Prostate gland (tissue), 2 donors: ENCODE measurements around the gene PRKD3. TPM values are rescaled to one million over a fixed set of nuclear protein-coding genes. Genes with fewer than 3 reads are reported as not detected.

Source experiments
- DNase-seq: peaks from one replicate; pipeline ENCODE4 v3.0.0-alpha.2; 2019; ENCODE audit warnings: low spot score
- H3K27ac ChIP-seq, 2 donors: fragments of 200-600 bp; sonication (generic); 2 replicates each; pipeline ENCODE4 v1.5.1; 2017 to 2019
- H3K27me3 ChIP-seq: fragments of 200-600 bp; sonication (generic); replicated peaks from 2 replicates; pipeline ENCODE4 v1.5.1; 2019; ENCODE audit not compliant: insufficient read depth
- H3K36me3 ChIP-seq, 2 donors: fragments of 200-600 bp; sonication (generic); 1 replicate in 1 of 2; 2 replicates in 1 of 2; pipeline versions ENCODE4 v1.5.1 to v1.8.1; 2017 to 2019
- H3K4me1 ChIP-seq: fragments of 200-600 bp; sonication (generic); replicated peaks from 2 replicates; pipeline ENCODE4 v1.5.1; 2019
- H3K4me3 ChIP-seq, 2 donors: fragments of 200-600 bp; sonication (generic); 2 replicates each; pipeline ENCODE4 v1.5.1; 2017 to 2019
- H3K9me3 ChIP-seq: fragments of 200-600 bp; sonication (generic); 2 replicates; pipeline ENCODE4 v1.5.1; 2017
- POLR2A ChIP-seq: fragments of 450-650 bp; IDR thresholded peaks from one replicate; pipeline ENCODE4 v1.6.1; 2016; ENCODE audit warnings: antibody characterized with exemption, mild to moderate bottlenecking
- POLR2AphosphoS5 ChIP-seq: sonication (generic); formaldehyde crosslinking; IDR thresholded peaks from one replicate; pipeline ENCODE4 v1.6.1; 2017; ENCODE audit warnings: antibody characterized with exemption
- WGBS: methylation state at CpG from one replicate; pipeline ENCODE4 v1.1.5; 2018; 5-methylcytosine and 5-hydroxymethylcytosine counted together
- intact Hi-C: fragments of 100-400 bp; cut with DNase I; formaldehyde crosslinking; loops from one replicate; pipeline ENCODE4 v1.14.2; 2022
- total RNA-seq, 2 donors: library from RNA; depleted of rRNA; stranded (reverse); fragments of >200 nt; gene quantifications; one replicate each; pipeline ENCODE4 v1.1.0, GENCODE V29; 2016
- TF ChIP-seq, protein P1 (sequence below), 4 experiments: fragments of 200-600 bp in 2 of 4; fragments of 450-650 bp in 2 of 4; sonication (generic) in 2 of 4; IDR thresholded peaks; 1 replicate in 3 of 4; 2 replicates in 1 of 4; pipeline ENCODE4 v1.5.1; 2016 to 2019; ENCODE audit warnings: antibody characterized with exemption in 4 of 4, mild to moderate bottlenecking in 2 of 4, moderate library complexity in 2 of 4

Gene PRKD3
- total RNA-seq, 2 donors from 2014 or later = 20.3 to 41.4 TPM

DNA sequence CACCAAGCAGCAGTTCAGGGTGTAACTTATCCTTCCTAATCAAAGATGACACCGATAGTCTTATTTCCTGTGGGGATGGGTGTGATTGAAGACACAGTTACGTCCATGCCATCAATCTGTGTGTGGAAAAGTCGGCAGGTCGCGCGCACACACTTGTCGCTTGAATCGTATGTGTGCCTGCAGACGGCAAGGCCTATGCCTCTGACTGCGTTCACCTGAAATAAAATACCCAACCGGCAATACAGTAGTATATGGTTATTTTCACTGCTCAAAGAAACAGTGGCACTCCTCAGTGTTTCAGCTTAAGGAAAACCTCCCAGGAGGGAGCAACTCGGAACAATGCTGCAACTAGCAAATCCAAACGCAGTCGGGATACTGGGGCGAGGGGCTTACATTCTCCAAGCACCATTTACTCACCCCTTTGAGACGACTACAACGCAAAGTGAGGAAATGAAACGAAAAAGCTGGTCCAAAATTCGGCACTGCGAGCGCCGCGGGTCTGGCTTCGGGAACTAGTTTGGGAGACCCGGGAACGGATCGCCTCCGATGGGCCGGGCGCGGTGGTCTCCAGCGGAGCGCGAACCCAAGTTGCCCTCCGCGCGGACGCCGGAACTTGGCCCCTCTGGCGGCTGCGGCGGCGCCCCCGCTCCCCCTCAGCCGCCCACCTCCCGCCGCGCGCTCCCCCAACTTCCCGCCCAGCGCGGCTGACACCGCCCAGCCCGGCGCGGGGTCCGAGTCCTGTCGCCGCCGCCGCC lies 675 bp downstream of the PRKD3 start:
- under 1% methylated on average over 46 of the region's 61 CpGs for WGBS
- intact Hi-C loops = no loop called here
- no peaks in the 10 kb centered on the region for H3K9me3 ChIP-seq
- DNase-seq = peak; percentile 46
- H3K27me3 ChIP-seq = no peaks in the 10 kb centered on the region
- H3K4me1 ChIP-seq = no peaks in the 10 kb centered on the region
- H3K36me3 ChIP-seq = no peaks in the 10 kb centered on the region
- peak overlapping the region; percentile 84 to 87 for H3K27ac ChIP-seq
- peak; percentile 42 for TF ChIP-seq POLR2AphosphoS5
- TF ChIP-seq POLR2A = peak; percentile 19
- TF ChIP-seq, protein P1, sequence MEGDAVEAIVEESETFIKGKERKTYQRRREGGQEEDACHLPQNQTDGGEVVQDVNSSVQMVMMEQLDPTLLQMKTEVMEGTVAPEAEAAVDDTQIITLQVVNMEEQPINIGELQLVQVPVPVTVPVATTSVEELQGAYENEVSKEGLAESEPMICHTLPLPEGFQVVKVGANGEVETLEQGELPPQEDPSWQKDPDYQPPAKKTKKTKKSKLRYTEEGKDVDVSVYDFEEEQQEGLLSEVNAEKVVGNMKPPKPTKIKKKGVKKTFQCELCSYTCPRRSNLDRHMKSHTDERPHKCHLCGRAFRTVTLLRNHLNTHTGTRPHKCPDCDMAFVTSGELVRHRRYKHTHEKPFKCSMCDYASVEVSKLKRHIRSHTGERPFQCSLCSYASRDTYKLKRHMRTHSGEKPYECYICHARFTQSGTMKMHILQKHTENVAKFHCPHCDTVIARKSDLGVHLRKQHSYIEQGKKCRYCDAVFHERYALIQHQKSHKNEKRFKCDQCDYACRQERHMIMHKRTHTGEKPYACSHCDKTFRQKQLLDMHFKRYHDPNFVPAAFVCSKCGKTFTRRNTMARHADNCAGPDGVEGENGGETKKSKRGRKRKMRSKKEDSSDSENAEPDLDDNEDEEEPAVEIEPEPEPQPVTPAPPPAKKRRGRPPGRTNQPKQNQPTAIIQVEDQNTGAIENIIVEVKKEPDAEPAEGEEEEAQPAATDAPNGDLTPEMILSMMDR (IDR thresholded peaks at IDR 0.05) = no peak
- peak overlapping the region; percentile 78 to 86 for H3K4me3 ChIP-seq

- intact Hi-C loops = no loop called here
- 21% methylated on average over 13 of the region's 13 CpGs for WGBS
- TF ChIP-seq, protein P1 (IDR thresholded peaks at IDR 0.05) = no peak
- TF ChIP-seq POLR2AphosphoS5 = no peak
- no peak for TF ChIP-seq POLR2A
- peak overlapping the region; percentile 78 to 86 for H3K4me3 ChIP-seq
- no peaks in the 10 kb centered on the region for H3K36me3 ChIP-seq
- no peak for DNase-seq
- peak overlapping the region; percentile 84 to 87 for H3K27ac ChIP-seq
- H3K4me1 ChIP-seq = no peaks in the 10 kb centered on the region
- H3K27me3 ChIP-seq = no peaks in the 10 kb centered on the region
- no peaks in the 10 kb centered on the region for H3K9me3 ChIP-seq
These were observed 1.4 kb downstream of the PRKD3 start for GRCh38 chr2:37323176-37323780.

GRCh38 chr2:37322368-37322767 lies 2.3 kb downstream of the PRKD3 start:
- no peak overlapping the region for H3K27ac ChIP-seq
- H3K36me3 ChIP-seq = no peaks in the 10 kb centered on the region
- TF ChIP-seq POLR2AphosphoS5 (no peak), POLR2A (no peak)
- TF ChIP-seq, protein P1 (IDR thresholded peaks at IDR 0.05) = no peak
- DNase-seq = no peak
- no peaks in the 10 kb centered on the region for H3K4me1 ChIP-seq
- H3K4me3 ChIP-seq = no peak overlapping the region
- intact Hi-C loops = no loop called here
- H3K27me3 ChIP-seq = no peaks in the 10 kb centered on the region
- no peaks in the 10 kb centered on the region for H3K9me3 ChIP-seq

DNA sequence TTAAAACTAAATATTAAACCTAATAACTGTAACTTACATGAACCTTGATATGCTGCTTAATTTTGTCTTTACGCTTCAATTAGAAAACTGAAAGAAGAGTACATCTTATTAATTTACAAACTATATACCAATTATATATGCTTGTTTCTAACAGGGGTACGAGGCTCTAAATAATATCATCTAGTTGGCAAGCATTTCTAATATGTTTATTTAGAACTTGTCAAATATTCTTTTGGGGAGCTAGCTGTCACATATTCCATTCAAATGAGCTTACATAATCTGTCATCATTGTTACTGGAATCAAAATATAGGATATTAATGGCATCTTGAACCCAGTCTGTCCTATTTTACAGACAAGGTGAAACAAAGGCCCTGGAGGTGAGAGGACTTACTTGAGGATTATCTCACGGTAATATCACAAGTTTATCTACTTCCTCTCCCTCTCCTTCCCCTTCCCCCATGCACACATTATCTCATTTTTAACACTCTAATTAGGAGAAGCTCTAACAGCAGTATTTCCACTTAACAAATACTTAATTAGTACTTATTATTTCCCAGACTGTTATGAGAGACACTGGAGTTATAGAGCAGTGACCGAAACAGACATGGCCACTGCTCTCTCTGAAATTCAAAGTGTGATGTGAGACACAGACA lies 3.5 kb downstream of the PRKD3 start:
- TF ChIP-seq POLR2AphosphoS5 (no peak), POLR2A (no peak)
- TF ChIP-seq, protein P1 (IDR thresholded peaks at IDR 0.05) = no peak
- no peaks in the 10 kb centered on the region for H3K4me1 ChIP-seq
- no peak overlapping the region for H3K4me3 ChIP-seq
- no peak overlapping the region for H3K27ac ChIP-seq
- no peaks in the 10 kb centered on the region for H3K9me3 ChIP-seq
- WGBS = 89% methylated on average over 4 of the region's 4 CpGs
- H3K36me3 ChIP-seq = no peaks in the 10 kb centered on the region
- H3K27me3 ChIP-seq = no peaks in the 10 kb centered on the region
- no peak for DNase-seq
- intact Hi-C loops = no loop called here
